GM19043 (cell line): ENCODE measurements around the gene SV2C.
"Not testable (repeated sequence)": the region's sequence is repeated elsewhere in the genome, so short reads cannot be mapped to it uniquely, and the experiment has no call there.

Experiments used
- ATAC-seq: cut with Tn5 transposase; IDR thresholded peaks from one replicate; pipeline ENCODE4 v1.9.1; 2021; ENCODE audit warnings: low read depth; ENCODE audit not compliant: unreplicated experiment

SV2C gene

DNA sequence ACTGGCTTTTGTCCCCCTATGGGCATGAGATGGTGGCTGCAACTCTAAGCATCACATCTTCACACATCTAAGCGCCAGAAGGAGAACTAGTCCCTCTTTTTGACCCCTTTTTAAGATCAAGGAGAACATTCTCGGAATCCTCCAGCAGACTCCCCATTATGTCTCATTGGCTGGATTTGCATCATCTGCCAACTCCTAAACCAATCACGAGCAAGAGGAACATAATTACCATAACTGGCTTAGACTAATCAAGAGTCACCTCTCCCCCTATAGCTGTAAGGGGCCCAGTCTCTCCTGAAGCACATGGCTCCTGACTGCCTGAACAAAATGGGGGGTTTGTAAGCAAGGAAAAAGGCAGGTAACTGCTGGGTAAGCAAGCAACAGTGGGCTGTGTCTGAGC is 251.4 kb downstream of the SV2C start:
- no peak for ATAC-seq

GRCh38 chr5:76335451-76335850 is 252.3 kb downstream of the SV2C start:
- not testable (repeated sequence) for ATAC-seq

GRCh38 chr5:76336253-76336809 is 253.1 kb downstream of the SV2C start:
- not testable (repeated sequence) for ATAC-seq

- peak; percentile 76 for ATAC-seq
These were observed 254.8 kb downstream of the SV2C start for GRCh38 chr5:76337953-76338451.

DNA sequence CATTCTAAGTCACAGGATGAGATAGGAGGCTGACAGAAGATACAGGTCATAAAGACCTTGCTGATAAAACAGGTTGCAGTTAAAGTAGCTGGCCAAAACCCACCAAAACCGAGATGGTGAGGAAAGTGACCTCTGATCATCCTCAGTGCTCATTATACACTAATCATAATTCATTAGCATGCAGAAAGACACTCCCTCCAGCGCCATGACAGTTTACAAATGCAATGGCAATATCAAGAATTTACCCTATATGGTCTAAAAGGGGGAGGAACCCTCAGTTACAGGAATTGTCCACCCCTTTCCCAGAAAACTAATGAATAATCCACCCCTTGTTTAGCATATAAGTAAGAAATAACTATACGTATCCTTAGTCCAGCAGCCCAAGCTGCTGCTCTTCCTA is 256.7 kb downstream of the SV2C start:
- ATAC-seq = no peak

DNA sequence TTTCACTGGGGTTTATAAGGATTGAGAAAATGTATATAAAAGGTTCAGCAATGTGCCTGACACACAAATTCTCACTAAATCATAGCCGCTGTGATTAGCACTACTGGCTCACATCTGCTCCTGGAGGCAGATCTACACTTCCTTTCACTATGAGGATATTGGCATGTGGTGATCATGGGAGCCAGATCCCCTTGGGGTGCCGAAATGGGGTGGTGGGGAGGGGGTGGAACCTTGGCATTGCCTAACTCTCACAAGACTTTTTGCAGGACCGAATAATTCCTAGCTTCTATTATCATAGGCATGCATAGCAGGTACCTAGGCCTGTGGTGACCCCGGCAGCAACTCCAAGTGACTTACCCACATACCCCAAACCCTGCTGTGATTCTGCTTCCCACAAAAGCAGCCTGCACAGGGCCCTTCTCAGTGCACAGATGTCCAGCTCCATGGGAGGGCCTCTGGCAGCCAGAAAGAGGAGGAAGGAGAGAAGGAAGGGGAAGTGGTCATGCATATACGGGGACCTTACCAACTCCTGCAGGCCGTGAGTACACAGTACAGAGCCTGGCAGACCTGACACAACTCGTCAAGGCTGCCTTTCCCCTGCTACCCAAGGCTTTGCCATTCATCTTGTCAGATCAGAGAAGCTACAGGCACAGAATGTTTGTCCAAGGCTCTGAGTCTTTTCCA is 258.6 kb downstream of the SV2C start:
- no peak for ATAC-seq

DNA sequence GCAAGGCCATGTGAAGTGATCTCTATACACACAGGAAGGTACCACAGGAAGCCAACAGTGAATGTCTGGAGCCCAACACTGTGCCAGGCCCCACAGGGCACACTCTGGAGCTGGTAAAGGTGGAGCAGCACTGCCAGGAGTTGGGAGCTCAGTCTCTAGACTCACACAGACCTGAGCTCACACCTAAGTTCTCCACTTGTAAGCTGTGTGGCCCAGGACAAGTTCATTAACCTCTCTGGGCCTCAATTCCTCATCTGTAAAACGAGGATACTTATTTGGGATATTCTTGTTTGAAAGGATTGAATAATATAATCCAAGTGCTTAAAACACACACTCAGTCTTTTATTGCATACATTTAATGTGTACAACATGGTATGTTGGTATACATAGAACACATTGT is 259.3 kb downstream of the SV2C start:
- ATAC-seq = no peak

DNA sequence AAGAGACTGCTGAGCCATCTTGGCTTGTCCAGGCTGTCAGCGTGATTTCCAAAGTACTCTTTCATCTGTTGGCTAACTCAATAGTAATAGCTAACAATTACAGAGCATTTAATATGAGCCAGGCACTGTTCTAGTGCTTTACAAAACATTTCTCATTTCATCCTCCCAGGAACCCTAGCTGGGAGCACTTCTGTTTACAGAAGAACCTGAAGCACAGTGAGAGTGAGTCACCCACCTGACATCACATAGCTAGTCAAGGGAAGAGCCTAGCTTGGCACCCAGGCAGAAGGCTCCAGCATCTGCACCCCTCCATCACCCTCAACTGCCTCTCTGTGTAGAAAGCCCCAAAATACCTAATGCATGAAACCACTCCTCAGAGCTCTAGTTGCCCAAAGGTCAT is 262.4 kb downstream of the SV2C start:
- ATAC-seq = no peak

DNA sequence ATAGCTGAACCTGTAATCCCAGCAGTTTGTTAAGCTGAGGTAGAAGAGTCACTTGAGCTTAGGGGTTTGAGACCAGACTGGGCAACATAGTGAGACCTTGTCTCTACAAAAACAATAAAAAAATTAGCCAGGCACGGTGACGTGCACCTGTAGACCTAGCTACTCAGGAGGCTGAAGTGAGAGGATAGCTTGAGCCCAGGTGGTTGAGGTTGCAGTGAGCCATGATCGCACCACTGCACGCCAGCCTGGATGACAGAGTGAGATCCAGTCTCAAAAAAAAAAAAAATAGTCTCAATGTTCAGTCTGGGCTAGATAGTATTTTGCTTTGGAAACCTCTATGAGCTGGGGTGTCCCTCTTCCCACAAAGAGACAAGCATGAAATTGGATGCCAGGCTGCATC is 268.0 kb downstream of the SV2C start:
- no peak for ATAC-seq

GRCh38 chr5:76351577-76351976 is 268.4 kb downstream of the SV2C start:
- ATAC-seq = peak; percentile 100

DNA sequence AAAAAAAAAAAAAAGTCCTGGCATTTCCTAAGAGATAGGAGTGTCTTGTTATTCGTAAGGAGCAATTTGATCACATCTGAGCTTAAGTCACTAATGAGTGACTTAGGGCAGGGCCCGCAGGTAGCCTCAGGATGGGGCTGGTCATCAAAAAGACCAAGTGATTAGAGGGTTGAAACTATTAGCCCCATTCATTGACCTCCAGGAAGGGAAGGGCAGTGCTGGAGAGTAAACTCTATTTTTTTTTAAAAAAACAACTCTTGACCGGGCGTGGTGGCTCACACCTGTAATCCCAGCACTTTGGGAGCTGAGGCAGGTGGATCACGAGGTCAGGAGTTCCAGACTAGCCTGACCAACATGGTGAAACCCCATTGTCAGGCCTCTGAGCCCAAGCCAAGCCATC is 273.7 kb downstream of the SV2C start:
- ATAC-seq = no peak

- no peak for ATAC-seq
These were observed 280.4 kb downstream of the SV2C start for GRCh38 chr5:76363352-76364225.

- no peak for ATAC-seq
These were observed 281.0 kb downstream of the SV2C start for GRCh38 chr5:76364226-76364589.

GRCh38 chr5:76365561-76365960 is 282.4 kb downstream of the SV2C start:
- no peak for ATAC-seq

DNA sequence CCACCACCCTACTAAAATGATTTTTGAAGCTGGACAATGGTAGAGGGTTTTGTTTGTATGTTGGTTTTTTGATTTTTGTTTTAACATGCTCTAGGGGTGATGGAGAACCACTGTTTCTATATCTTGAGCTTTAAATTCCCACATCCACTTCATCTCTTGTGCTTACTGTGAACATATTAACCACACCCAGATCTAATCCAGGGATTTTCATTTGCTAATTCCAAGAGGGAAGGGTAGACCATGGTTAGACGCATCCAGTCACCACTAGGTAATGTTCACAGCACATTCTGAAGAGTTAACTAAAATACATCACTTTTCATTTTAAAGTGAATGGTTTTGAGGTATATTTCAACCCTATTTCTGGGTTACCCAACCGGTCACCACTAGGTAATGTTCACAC is 283.4 kb downstream of the SV2C start:
- no peak for ATAC-seq

- ATAC-seq = no peak
These were observed 284.6 kb downstream of the SV2C start for GRCh38 chr5:76367623-76368371.

DNA sequence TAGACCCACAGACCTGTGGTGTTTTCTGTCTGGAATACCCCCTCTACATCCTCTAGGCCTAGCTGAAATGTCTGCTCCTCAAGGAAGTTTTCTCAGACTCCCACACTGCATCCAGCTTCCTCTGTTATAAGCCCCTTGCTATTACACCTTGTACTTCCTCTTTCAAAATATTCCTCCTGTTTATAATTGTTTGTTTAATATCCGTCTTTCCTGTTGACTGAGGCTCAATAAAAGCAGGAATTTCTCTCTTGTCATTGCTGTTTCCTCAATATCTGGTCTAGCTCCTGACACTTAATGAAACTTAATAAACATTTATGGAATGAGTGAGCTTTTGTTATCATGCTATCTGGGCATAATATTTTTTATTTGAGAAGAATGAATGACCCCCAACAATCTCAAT is 285.8 kb downstream of the SV2C start:
- no peak for ATAC-seq

DNA sequence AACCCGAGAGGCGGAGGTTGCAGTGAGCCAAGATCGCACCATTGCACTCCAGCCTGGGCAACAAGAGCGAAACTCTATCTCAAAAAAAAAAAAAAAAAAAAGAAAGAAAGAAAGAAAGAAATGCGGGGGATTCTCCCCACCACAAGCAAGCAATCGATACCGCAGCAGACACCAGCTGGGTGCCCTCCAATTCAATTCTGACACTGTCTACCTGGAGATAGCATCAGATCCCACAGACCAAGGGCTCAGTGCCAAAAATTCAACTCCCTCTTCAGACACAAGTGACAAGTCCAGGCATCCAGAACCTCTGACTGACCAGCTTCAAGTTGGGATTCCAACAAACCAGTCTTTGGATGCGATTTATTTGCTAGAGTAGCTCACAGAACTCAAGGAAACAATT is 286.5 kb downstream of the SV2C start:
- ATAC-seq = not testable (repeated sequence)

- ATAC-seq = no peak
These were observed 288.8 kb downstream of the SV2C start for GRCh38 chr5:76371960-76372322.

DNA sequence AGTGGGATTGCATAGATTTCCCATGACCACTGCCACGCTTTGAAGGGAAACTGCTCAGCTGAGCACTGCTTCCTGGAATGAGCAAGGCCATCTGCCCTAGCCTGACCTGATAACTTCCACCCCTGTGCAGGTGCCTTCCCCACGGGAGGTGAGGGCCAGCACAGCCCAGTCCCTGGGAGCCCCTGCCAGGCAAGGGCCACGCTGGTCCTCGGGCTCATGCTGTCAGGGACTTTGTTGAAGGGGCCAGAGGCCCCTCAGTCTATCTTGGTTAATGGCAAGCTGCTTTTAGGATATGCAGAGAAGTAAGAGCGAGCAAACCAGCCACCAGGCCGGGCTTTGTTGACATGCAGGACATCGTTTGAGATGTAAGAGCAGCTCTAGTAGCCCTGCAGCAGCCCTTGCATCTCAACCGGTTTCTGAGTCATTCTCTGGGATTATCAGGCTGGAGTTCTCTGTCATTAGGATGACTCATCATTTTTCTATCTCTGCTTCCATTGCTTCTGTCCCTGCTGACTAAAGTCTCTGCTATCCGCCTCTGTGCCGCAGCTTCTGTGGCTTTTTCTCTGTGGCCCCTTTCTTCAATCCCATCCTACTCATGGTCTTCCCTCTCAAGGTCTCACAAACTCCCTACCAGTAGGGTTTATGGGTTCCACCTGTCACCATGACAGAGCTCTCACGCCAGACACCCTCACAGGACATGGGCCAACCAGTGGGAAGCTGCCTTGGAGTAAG is 289.3 kb downstream of the SV2C start:
- ATAC-seq = no peak
